CD4-positive, alpha-beta T cell treated with Interleukin-12 subunit alpha and Interleukin-12 subunit beta, for 1 hour (primary cell): Measurements from ENCODE around the gene EYA3.
"Not testable (repeated sequence)": the region's sequence is repeated elsewhere in the genome, so short reads cannot be mapped to it uniquely, and the experiment has no call there.

ENCODE experiments used
- DNase-seq: peaks from one replicate; pipeline ENCODE4 v3.0.0-alpha.2; 2020

The EYA3 gene

DNA sequence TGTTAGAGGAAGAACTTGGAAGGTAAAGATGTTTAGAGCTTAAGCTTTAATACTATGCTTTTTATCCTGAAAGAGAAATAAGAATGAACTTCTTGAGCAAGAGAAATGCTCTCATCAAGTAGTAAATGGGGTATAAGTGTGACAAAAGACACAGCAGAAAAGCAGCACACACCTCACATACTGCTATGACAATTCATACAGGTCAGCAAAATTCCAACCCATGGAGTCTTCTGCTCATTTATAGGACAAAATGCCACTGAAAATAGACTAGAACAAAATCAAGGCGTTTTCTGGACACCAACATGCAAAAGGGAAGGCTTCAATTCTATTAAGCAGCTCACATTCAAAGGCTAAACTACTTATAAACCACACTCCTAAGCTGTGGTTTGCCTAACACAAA is 61.2 kb downstream of the EYA3 start:
- DNase-seq, result no peak

DNA sequence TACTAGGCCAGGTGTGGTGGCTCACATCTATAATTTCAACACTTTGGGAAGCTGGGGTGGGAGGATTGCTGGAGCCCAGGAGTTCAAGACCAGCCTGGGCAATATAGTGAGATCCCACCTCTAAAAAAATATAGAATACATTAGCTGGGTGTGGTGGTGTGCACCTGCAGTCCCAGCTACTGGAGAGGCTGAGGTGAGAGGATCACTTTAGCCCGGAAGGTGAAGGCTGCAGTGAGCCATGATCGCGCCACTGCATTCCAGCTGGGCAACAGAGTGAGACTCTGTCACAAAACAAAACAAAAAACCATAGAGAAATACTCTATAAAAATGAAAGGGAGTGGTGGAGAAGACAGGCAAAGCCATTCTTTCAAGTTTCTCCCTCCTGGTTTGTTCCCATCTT is 62.1 kb downstream of the EYA3 start:
- DNase-seq, result no peak

GRCh38 chr1:28021064-28021463 is 67.3 kb downstream of the EYA3 start:
- no peak for DNase-seq

GRCh38 chr1:28010969-28011368 is 77.4 kb downstream of the EYA3 start:
- DNase-seq, result no peak

DNA sequence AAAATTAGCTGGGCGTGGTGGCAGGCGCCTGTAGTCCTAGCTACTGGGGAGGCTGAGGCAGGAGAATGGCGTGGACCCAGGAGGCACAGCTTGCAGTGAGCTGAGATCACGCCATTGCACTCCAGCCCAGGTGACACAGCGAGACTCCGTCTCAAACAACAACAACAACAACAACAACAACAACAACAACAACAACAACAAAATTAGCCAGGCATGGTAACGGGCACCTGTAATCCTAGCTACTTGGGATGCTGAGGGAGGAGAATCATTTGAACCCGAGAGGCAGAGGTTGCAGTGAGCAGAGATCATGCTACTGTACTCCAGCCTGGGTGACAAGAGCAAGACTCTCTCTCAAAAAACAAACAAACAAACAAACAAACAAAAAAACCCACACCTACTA is 85.3 kb downstream of the EYA3 start:
- DNase-seq, result not testable (repeated sequence)

GRCh38 chr1:28002600-28002999 is 85.8 kb downstream of the EYA3 start:
- DNase-seq, result no peak

DNA sequence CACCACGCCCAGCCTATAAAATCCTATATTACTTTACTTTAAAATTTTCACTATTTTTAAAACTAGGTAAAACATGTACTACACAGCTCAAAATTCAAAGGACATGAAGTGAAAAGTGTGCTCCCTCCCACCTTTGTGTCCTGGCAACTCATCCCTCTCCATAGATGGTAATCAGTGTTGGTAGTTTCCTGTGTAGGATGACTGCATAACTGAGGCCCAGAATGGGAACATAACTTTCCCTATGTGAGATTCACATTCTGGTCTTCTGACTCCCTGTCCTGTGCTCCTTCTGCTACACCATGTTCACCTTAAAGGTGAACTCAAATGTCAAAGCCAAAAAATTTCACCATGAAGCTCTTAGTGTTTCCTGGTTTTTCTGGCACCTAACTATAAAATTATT is 89.4 kb downstream of the EYA3 start:
- no peak for DNase-seq

- DNase-seq, result not testable (repeated sequence)
Observed at GRCh38 chr1:27994526-27994925, 93.9 kb downstream of the EYA3 start.

DNA sequence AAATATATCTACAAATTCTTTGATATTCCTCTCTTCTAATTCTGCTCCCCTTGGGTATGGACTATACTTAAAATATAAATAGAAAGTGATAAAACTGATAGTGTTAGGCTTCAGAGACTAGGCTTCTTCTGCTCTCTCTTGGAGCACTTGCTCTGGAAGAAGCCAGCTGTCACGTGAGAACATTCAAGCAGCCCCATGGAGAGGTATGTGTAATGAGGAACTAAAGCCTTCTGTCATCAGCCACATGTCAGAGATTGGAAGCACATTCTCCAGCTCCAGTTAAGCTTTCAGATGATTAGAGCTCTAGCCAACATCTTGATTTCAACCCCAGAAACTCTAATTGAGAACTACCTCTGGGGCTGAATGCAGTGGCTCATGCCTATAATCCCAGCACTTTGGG is 94.3 kb downstream of the EYA3 start:
- DNase-seq, result no peak

DNA sequence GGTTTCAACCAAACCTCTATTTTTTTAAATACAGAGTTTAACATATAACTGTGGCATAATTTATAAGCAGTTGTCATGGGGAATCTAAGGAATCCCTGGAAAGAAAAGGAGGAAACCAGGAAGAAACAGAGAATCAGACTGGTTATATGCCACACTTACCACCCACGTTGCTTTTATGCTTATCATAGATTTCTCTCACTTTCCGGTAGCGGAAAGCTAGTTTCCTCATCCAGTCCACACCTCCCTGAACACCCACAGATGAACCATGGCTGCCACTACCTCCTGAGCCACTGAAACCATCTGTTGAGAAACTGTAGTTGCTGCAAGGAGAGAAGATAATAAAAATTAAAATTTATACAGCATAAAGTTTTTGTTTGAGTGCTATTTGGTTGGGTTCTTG is 95.2 kb downstream of the EYA3 start:
- peak; percentile 26 for DNase-seq

DNA sequence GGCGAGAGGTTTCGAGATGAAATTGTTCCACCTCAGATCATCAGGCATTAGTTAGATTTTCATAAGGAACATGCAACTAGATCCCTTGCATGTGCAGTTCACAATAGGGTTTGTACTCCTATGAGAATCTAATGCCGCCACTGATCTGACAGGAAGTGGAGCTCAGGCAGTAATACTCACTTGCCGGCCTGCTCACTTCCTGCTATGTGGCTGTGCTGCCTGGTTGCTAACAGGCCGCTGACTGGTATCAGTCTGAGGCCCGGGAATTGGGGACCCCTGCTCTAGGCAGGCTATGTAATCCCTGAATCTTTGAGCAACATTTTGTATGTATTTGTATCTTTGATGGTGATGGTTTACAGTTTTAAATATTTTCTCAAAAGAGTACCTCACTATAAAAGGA is 96.1 kb downstream of the EYA3 start:
- peak; percentile 61 for DNase-seq

- DNase-seq, result peak; percentile 2
Observed at GRCh38 chr1:27990920-27991537, 97.4 kb downstream of the EYA3 start.

- DNase-seq, result no peak
Observed at GRCh38 chr1:27981145-27981544, 107.3 kb downstream of the EYA3 start.

- no peak for DNase-seq
Observed at GRCh38 chr1:27980216-27980845, 108.1 kb downstream of the EYA3 start.

GRCh38 chr1:27979859-27980201 is 108.6 kb downstream of the EYA3 start:
- DNase-seq, result no peak

- DNase-seq, result peak; percentile 67
Observed at GRCh38 chr1:27979151-27979858, 109.1 kb downstream of the EYA3 start.

- DNase-seq, result no peak
Observed at GRCh38 chr1:27974417-27974781, 114.0 kb downstream of the EYA3 start.

DNA sequence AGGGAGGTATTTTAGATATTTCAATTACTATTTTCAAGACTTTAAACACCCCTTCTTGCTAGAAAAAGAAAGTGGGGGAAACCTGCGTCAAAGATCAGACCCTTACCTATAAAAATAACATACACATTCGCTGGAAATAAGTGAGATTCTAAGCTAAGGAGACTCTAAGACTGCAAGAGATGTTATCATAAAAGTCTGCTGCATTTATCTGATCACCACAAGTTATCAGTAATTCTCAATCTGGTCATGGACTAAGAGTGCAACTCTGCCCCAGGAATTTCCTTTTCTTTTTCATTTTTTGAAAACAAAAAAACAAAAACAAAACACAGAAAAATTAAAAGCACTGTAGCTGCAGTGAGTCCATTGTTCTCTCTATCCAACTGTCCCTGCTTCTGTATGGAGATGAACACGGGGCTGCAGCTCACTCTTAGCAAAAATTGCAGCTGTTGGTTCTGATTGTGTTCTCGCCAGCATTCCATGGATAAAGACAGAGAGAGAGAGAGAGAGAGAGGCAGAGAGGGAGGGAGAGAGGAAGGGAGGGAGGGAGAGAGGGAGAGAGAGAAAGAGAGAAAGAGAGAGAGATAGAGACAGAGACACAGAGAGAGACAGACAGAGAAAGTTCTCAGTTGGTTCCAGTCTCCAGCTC is 114.5 kb downstream of the EYA3 start:
- no peak for DNase-seq

DNA sequence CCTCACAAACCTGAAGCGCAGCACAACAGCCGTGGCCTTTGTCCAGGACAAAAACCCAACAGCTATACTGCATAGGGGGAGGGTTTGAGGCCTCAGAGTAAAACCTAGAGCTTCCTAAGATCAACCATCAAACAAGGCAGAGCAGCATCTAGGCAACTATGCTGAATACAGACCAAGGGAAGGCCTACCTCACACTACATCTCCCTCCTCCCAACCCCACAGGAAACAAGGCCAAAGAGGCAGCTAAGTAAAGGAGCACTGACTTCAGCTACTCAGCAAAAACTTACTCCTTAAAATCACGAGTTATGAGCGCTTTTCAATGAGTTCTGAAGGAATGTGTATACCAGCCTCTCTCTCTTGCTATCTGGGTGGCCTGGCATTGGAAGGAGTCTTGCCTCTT is 116.3 kb downstream of the EYA3 start:
- DNase-seq, result no peak

DNA sequence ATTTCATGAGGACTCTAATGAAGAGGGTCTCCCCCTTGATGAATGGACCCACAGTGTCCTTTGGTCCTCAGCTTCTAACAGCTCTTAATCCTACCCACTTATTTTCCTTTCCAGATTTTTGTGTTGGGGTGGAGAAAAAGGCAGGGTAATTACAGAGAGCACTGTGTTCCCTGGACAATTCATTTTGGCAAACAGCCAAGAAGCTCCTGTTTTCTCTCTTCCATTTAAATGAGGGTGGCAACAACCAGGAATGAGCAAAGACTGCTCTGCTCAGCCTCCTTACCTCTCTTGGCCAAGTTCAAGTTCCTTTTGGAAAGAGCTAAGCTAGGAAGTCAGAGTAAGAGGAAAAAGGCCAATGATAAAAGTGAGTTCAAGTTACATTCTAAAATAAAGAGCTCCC is 116.7 kb downstream of the EYA3 start:
- no peak for DNase-seq

DNA sequence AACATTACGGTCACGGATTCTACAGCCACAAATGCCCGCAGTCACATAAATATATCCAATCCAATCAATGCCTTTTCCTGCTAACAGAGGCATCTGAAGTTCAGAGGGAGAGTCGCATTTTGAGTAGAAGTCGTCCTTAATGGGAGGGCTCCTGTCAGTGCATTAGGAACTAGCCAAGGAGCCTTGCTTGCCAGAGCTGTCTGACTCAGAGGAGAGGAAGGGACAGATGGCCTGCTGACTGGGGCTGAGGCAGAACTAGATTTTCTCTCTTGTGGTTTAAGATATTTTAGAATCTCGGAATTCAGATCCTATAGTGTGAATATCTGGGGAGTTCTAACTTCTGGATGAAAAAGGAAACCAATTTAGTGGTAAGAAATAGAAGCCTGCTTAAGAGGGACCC is 118.0 kb downstream of the EYA3 start:
- DNase-seq, result no peak

- no peak for DNase-seq
Observed at GRCh38 chr1:27968692-27969091, 119.7 kb downstream of the EYA3 start.

GRCh38 chr1:27967884-27968466 is 120.4 kb downstream of the EYA3 start:
- DNase-seq, result no peak
